Mucosa of gallbladder (tissue), 1 donor: ENCODE data around the gene PCDHGC3. TPM values are rescaled to one million over a fixed set of nuclear protein-coding genes. Genes with fewer than 3 reads are reported as not detected.

Source experiments
- DNase-seq: peaks from one replicate; pipeline ENCODE4 v3.0.0-alpha.2; 2020; ENCODE audit warnings: low spot score
- total RNA-seq: library from RNA; stranded (reverse); gene quantifications from one replicate; pipeline ENCODE4 v1.2.1, GENCODE V29; 2021
- donor health status: DM: no; HTN: no; CAD: no.

Gene PCDHGC3
- total RNA-seq, 1 donor from 2014 or later = 82.4 TPM

DNA sequence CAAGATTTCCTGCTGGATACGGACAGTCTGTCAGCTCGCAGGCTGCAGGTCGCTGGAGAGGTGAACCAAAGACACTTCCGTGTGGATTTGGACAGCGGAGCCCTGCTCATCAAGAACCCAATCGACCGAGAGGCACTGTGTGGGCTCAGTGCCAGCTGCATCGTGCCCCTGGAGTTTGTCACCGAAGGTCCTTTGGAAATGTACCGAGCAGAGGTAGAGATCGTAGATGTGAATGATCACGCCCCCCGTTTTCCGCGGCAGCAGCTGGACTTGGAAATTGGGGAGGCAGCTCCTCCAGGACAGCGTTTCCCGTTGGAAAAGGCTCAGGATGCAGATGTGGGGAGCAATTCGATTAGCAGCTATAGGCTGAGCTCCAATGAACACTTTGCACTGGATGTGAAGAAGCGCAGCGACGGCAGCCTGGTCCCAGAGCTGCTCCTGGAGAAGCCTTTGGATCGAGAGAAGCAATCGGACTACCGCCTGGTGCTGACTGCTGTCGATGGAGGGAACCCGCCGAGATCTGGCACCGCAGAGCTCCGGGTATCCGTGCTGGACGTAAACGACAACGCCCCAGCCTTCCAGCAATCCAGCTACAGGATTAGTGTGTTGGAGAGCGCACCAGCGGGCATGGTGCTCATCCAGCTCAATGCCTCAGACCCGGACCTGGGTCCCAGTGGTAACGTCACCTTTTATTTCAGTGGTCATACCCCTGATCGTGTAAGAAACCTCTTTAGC, 9.7 kb downstream of the PCDHGC3 start:
- no peak for DNase-seq

- DNase-seq = no peak
Measured at GRCh38 chr5:141486091-141486490, 10.3 kb downstream of the PCDHGC3 start.

GRCh38 chr5:141487131-141487530, 11.4 kb downstream of the PCDHGC3 start:
- no peak for DNase-seq

- DNase-seq = no peak
Measured at GRCh38 chr5:141488591-141489561, 13.1 kb downstream of the PCDHGC3 start, which contains the start of gene PCDHGC5. PCDHGC5 (plus strand) TSS chr5:141489081; CDS start chr5:141489241, 160 bp downstream.

DNA sequence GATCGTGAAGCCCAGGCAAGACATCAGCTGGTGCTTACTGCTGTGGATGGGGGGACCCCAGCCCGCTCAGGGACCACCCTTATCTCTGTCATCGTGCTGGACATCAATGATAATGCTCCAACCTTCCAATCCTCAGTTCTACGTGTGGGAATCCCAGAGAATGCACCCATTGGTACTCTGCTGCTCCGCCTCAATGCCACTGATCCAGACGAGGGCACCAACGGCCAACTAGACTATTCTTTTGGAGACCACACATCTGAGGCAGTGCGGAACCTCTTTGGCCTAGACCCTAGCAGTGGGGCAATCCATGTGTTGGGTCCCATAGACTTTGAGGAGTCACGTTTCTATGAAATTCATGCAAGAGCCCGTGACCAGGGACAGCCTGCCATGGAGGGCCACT, 14.1 kb downstream of the PCDHGC3 start:
- DNase-seq = no peak

GRCh38 chr5:141490271-141490670, 14.5 kb downstream of the PCDHGC3 start:
- DNase-seq = no peak

DNA sequence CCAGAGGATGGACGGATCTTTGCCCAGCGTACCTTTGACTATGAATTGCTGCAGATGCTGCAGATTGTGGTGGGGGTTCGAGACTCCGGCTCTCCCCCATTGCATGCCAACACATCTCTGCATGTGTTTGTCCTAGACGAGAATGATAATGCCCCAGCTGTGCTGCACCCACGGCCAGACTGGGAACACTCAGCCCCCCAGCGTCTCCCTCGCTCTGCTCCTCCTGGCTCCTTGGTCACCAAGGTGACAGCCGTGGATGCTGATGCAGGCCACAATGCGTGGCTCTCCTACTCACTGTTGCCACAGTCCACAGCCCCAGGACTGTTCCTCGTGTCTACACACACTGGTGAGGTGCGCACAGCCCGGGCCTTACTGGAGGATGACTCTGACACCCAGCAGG, 15.0 kb downstream of the PCDHGC3 start:
- no peak for DNase-seq

- DNase-seq = no peak
Measured at GRCh38 chr5:141491323-141492167, 15.8 kb downstream of the PCDHGC3 start.

GRCh38 chr5:141492168-141492885, 16.6 kb downstream of the PCDHGC3 start:
- DNase-seq = no peak

DNA sequence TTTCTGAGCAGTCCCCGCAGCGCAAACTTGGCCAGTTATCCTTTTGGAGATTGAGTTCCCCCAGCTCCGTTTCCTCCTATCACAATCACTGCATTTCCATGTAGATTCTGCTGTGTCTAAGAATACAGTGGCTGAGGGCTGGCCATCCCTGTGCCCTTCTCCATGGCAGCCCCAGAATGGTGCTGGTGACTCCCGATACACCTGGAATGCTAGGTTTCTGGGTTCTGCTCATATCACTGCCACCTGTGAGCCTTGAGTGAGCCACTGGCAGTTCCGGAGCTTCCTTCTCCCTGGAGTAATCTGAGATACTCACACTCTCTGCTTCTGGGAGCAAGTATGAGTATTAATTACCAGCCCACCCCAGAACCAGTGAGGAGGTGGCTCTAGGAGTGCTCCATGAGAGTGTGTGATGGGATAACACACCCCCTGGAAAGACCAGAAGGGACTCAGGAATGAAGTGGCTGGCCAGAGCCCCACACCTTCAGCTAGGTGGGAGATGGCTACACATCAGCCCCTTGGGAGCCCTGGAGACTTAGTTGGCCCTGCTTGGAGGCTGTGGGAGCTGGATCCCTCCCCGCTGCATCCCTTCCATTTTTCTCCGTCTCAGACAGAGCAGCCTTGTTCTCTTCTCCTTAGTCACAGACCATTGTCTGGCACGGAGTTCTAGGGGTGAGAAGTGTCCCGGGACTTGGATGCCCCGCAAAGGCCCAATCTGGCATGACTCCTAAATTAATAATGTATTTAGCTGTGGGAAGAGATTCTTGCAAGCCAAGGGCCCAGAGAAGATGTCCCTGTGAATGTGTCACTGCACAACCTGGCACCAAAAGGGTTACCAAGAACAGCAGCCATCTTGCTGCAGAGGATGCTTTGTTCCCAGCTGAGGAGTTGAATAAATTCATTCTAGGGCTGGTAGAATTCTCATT, 18.0 kb downstream of the PCDHGC3 start:
- no peak for DNase-seq

- no peak for DNase-seq
Measured at GRCh38 chr5:141494761-141495452, 19.1 kb downstream of the PCDHGC3 start.

GRCh38 chr5:141495453-141495811, 19.7 kb downstream of the PCDHGC3 start:
- DNase-seq = no peak

- no peak for DNase-seq
Measured at GRCh38 chr5:141496038-141496437, 20.3 kb downstream of the PCDHGC3 start.

DNA sequence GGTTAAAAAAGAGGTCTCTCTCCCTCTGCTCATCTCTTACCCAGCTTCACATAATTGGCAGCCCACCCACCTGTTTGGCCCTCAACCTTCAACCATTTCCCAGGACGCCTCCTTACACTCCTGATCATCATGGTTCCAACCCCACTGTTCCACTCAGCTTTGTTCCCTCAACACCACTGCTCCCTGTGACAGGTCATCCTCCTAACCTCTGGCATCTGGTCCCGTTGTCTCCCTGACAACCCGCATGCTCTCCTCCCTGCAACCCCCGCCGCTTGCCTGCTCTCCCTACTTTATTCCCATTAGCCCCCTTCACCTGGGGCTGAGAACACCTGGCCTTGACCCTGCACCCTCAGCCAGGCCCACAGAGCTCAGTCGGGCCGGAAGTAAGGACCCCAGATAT, 26.0 kb downstream of the PCDHGC3 start:
- DNase-seq = no peak

GRCh38 chr5:141503681-141504080, 27.9 kb downstream of the PCDHGC3 start:
- DNase-seq = no peak

DNA sequence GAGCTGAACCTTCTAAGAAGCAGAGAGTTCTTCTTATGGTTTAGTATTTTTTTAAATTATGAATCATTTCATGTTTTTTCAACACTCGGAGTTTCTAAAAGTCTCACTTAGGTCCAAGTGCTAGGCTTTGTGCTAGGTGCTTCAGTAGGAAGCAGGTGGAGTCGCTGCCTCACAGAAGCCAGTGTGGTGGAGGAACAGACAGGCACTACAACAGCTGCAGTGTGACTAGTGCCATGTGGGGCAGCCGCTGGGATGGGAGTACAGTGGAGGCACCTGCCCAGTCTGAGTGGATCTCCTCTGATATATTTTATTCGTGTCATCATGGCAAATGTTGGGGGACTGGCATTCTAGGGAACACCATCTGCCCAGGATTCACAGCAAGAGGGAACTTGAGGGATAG, 28.4 kb downstream of the PCDHGC3 start:
- DNase-seq = no peak

- no peak for DNase-seq
Measured at GRCh38 chr5:141506381-141507155, 30.8 kb downstream of the PCDHGC3 start.

- no peak for DNase-seq
Measured at GRCh38 chr5:141507387-141508091, 31.8 kb downstream of the PCDHGC3 start.
